ENCODE measurements around the gene ACADM. TPM values are rescaled to one million over a fixed set of nuclear protein-coding genes. Genes with fewer than 3 reads are reported as not detected.
"Not testable (repeated sequence)": the region's sequence is repeated elsewhere in the genome, so short reads cannot be mapped to it uniquely, and the experiment has no call there.

Gene ACADM
- 13.4 and 26.7 TPM in 2 replicates for total RNA-seq

DNA sequence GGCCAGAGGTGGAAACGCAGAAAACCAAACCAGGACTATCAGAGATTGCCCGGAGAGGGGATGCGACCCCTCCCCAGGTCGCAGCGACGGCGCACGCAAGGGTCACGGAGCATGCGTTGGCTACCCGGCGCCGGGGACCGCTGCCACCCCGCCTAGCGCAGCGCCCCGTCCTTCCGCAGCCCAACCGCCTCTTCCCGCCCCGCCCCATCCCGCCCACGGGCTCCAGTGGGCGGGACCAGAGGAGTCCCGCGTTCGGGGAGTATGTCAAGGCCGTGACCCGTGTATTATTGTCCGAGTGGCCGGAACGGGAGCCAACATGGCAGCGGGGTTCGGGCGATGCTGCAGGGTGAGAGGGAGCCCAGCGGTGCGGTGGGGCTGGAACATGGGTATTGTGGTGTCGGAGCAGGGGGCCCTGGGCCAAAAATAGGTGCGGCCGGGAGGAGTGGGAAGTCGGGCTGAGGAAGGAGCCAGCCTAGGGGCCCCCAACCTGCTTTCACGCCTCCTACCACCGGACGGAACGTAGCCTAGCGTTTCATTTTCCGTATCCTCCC lies at the start of gene ACADM:
TSS of gene ACADM (plus strand) at position 238 of the 551 bp plus-strand sequence. CDS start at position 317, 79 bp downstream.
- no peak for DNase-seq (ENCODE audit: extremely low read depth, low read depth, low spot score)

- DNase-seq (ENCODE audit: extremely low read depth, low read depth, low spot score), result no peak
Observed at GRCh38 chr1:75677443-75677842, 47.1 kb upstream of the ACADM start.

GRCh38 chr1:75677964-75678363 lies 46.5 kb upstream of the ACADM start:
- not testable (repeated sequence) for DNase-seq (ENCODE audit: extremely low read depth, low read depth, low spot score)

DNA sequence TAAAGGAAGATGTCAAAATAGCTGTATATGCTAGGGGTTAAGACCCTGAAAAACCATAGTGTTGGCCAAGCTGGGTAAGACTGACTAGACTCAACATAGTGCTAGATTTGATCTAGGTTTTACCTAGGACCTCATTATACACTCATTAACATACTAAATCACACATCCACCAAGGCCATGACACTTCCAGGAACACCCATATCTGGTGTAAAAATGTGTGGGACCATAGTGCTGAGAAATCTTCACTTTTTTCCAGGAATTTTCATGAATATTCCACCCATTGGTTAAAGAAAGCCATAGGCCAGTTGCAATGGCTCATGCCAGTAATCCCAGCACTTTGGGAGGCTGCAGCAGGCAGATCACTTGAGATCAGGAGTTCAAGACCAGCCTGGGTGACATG lies 34.0 kb upstream of the ACADM start:
- no peak for DNase-seq (ENCODE audit: extremely low read depth, low read depth, low spot score)

GRCh38 chr1:75693551-75693950 lies 31.0 kb upstream of the ACADM start:
- DNase-seq (ENCODE audit: extremely low read depth, low read depth, low spot score), result no peak

DNA sequence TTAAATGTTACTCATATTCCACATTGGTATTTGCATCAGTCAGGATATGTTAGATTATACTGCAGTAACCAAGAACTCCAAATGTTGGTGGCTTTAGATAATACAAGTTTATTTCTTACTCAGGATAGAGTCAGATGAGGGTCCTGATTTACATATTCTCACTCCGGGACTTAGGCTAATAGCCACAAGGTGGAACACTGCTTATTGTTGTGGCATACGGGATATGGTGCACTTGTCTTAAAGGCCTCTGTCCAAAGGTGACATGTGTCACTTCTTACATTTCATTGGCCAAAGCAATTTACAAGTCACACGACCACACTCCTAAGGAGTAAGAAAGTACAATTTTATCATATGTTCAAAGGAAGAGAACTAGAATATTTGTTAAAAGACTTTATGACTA lies 28.5 kb upstream of the ACADM start:
- no peak for DNase-seq (ENCODE audit: extremely low read depth, low read depth, low spot score)

- no peak for DNase-seq (ENCODE audit: extremely low read depth, low read depth, low spot score)
Observed at GRCh38 chr1:75707191-75707590, 17.3 kb upstream of the ACADM start.

DNA sequence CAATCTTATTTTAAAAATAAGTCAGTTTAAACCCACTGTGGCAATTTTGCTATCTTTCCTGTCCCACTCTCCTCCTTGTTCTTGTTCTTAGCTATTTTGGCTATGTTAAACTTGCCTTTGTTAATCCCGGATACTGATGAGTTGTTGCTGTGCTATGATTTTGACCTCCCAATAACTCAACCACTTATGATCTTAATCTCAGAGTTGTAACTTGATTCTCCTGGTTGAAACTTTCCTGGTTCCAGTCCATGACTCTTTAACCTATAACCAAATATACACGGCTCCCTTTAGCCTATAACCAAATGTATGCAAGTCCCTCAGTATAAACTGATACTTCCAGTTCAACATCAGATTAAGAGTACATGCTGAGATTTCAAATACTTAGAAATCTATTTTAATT lies 15.6 kb upstream of the ACADM start:
- DNase-seq (ENCODE audit: extremely low read depth, low read depth, low spot score), result no peak

GRCh38 chr1:75710832-75711231 lies 13.7 kb upstream of the ACADM start:
- no peak for DNase-seq (ENCODE audit: extremely low read depth, low read depth, low spot score)

GRCh38 chr1:75711846-75712245 lies 12.7 kb upstream of the ACADM start:
- no peak for DNase-seq (ENCODE audit: extremely low read depth, low read depth, low spot score)

- no peak for DNase-seq (ENCODE audit: extremely low read depth, low read depth, low spot score)
Observed at GRCh38 chr1:75712306-75712705, 12.2 kb upstream of the ACADM start.

GRCh38 chr1:75719810-75720209 lies 4.7 kb upstream of the ACADM start:
- DNase-seq (ENCODE audit: extremely low read depth, low read depth, low spot score), result no peak

- DNase-seq (ENCODE audit: extremely low read depth, low read depth, low spot score), result no peak
Observed at GRCh38 chr1:75720325-75720724, 4.2 kb upstream of the ACADM start.

GRCh38 chr1:75720820-75721219 lies 3.7 kb upstream of the ACADM start:
- no peak for DNase-seq (ENCODE audit: extremely low read depth, low read depth, low spot score)

DNA sequence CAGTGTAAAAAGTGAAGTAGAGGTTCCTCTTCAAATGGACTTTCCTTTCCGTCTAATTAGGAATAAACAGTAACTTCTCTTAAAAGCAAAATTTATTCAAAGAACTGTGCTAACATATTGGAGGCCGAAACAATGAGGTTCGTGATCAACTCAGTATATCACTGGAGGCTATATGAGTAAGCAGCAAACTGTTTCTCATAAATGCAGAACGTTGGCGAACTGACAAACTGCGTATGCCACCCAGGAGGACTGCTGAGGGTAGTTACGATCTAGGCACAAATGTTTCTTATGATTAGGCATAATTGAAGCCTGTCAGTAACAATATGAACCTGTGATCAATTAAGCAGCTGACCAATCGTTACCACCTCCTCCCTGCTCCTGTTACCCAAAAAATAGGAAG lies 2.3 kb upstream of the ACADM start:
- not testable (repeated sequence) for DNase-seq (ENCODE audit: extremely low read depth, low read depth, low spot score)

GRCh38 chr1:75722966-75723365 lies 1.5 kb upstream of the ACADM start:
- DNase-seq (ENCODE audit: extremely low read depth, low read depth, low spot score), result no peak

DNA sequence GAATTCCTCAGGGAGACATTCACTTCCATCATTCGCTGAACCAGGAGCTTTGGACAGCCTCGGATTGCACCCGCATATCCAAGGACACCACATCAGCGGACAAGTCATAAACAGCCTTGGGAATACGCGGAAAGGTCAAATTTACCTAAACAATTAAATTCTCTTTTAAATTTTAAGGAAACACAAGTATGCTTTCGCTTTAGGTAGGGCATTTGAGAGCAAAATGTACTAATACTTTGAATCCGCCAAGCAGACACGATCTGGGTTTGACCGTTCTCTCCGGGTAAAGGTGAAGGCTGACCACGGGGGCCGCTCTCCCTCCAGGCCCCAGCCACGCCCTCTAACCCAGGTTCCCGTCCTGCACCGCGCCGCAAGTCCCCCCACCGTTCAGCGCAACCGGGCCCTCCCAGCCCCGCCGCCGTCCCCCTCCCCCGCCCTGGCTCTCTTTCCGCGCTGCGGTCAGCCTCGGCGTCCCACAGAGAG lies 479 bp upstream of the ACADM start:
- no peak for DNase-seq (ENCODE audit: extremely low read depth, low read depth, low spot score)

DNA sequence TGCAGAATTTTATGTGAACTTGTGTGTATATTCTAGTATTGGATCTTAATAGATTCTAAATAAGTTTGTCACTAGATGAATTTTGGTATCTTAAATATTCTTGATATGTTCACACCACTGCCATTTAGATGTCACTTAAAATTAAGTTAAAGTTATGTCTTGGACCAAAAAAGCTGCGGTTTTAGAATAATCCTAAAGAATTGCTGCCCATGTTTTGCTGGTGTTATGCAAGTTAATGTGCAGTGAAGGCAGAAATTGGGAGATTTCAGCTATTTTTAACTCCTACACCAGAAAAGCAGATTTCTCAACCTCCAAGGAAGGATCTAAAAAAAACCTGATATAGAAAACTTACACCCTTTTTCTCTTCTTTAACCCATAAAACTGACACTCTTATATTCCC lies 757 bp downstream of the ACADM start:
- DNase-seq (ENCODE audit: extremely low read depth, low read depth, low spot score), result no peak

GRCh38 chr1:75725861-75726361 lies 1.4 kb downstream of the ACADM start:
- no peak for DNase-seq (ENCODE audit: extremely low read depth, low read depth, low spot score)

DNA sequence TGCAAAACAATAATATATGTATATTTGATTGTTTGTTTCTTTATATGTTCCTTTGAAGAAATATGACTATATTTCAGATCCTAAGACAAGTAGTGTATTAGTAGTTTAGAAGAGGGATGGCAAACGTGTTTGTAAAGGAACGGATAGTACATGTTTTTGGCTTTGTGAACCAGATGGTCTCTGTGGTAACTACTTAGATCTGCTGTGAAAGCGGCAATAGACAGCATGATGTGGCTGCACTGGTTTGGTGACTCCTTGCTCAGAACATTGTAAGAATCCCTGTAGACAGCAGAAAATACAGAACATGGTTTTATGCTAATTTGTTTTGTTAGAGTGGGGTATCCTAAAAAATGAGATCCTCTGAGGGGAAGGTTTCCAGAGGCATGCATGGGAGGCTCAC lies 3.1 kb downstream of the ACADM start:
- DNase-seq (ENCODE audit: extremely low read depth, low read depth, low spot score), result no peak

DNA sequence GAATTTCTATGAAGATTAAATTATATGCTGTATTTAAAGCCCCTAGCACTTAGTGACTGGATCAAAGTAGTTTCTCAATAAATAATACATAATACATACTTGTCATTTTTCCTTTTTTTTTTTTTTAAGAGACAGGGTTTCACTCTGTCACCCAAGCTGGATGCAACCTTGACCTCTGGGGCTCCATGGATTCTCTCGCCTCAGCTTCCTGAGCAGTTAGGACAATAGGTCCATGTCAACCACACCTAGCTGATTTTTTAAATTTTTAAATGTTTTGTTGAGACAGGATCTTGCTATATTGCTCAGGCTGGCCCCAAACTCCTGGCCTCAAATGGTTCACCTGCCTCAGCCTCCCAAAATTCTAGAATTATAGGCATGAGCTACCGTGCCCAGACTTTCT lies 5.9 kb downstream of the ACADM start:
- DNase-seq (ENCODE audit: extremely low read depth, low read depth, low spot score), result no peak

- no peak for DNase-seq (ENCODE audit: extremely low read depth, low read depth, low spot score)
Observed at GRCh38 chr1:75731881-75732280, 7.4 kb downstream of the ACADM start.

DNA sequence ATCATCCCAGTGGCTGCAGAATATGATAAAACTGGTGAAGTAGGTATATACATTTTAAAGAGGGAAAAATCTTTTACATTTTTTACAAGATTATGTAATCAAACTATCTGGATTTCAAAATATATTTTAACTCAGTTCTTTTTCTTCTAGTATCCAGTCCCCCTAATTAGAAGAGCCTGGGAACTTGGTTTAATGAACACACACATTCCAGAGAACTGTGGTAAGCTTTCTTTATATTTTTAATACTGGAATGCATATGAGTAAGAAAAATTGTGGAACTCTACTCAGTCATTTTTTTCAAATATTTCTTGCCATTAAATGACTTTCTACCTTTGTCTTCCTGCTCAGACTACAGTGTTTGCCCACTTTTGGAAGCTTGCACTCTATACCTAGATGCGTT lies 8.2 kb downstream of the ACADM start:
- no peak for DNase-seq (ENCODE audit: extremely low read depth, low read depth, low spot score)

Measured in glomerular endothelial cell (primary cell).